DND-41 (cell line): ENCODE data around the gene LDLR.
"Not testable (repeated sequence)": the region's sequence is repeated elsewhere in the genome, so short reads cannot be mapped to it uniquely, and the experiment has no call there.

Experiments used
- ATAC-seq: fragments of 200-7000 bp; cut with Tn5 transposase; 3 replicates; pipeline ENCODE4 v1.9.1; 2021; ENCODE audit warnings: low read depth; ENCODE audit not compliant: insufficient read depth
- DNase-seq: peaks from one replicate; pipeline ENCODE4 v3.0.0-alpha.2; 2020
- H2AFZ ChIP-seq: 2 replicates; pipeline ENCODE4 v1.6.0; 2012; ENCODE audit warnings: low read depth, low read length
- H3K27ac ChIP-seq: 2 replicates; pipeline ENCODE4 v1.5.1; 2012; ENCODE audit warnings: low read length, inconsistent platforms
- H3K27me3 ChIP-seq: fragments of 200-600 bp; sonication (generic); 2 replicates; pipeline ENCODE4 v1.6.0; 2012; ENCODE audit warnings: low read length, mild to moderate bottlenecking, inconsistent platforms; ENCODE audit not compliant: insufficient read depth, poor library complexity
- H3K36me3 ChIP-seq: 2 replicates; pipeline ENCODE4 v1.5.1; 2012; ENCODE audit warnings: low read length, inconsistent platforms; ENCODE audit not compliant: insufficient read depth
- H3K4me1 ChIP-seq: 2 replicates; pipeline ENCODE4 v1.5.1; 2012; ENCODE audit warnings: mild to moderate bottlenecking, low read length; ENCODE audit not compliant: insufficient read depth
- H3K4me2 ChIP-seq: 2 replicates; pipeline ENCODE4 v1.6.0; 2012; ENCODE audit warnings: mild to moderate bottlenecking, moderate library complexity, low read length, inconsistent platforms; ENCODE audit not compliant: insufficient read depth
- H3K4me3 ChIP-seq, 2 experiments: fragments of 200-600 bp in 1 of 2; shearing (Covaris generic) in 1 of 2; 2 replicates each; pipeline ENCODE4 v1.5.1; 2012 to 2016; ENCODE audit warnings: inconsistent platforms in 2 of 2, low read length in 2 of 2, mild to moderate bottlenecking in 2 of 2, low read depth in 1 of 2, moderate library complexity in 1 of 2
- H3K79me2 ChIP-seq: 2 replicates; pipeline ENCODE4 v1.6.0; 2012; ENCODE audit warnings: low read length, inconsistent platforms; ENCODE audit not compliant: insufficient read depth
- H3K9ac ChIP-seq: 2 replicates; pipeline ENCODE4 v1.6.0; 2012; ENCODE audit warnings: low read depth, mild to moderate bottlenecking, inconsistent platforms, low read length, moderate library complexity
- H3K9me3 ChIP-seq: 2 replicates; pipeline ENCODE4 v1.5.1; 2012; ENCODE audit warnings: low read length, moderate library complexity, mild to moderate bottlenecking, inconsistent platforms; ENCODE audit not compliant: insufficient read depth, severe bottlenecking
- H4K20me1 ChIP-seq: 2 replicates; pipeline ENCODE4 v1.6.0; 2012; ENCODE audit warnings: low read length; ENCODE audit not compliant: insufficient read depth
- EZH2 ChIP-seq: IDR thresholded peaks from 3 replicates; pipeline ENCODE4 v1.6.1; 2012; ENCODE audit warnings: borderline replicate concordance, low read depth, mild to moderate bottlenecking, moderate library complexity, low read length, inconsistent platforms; ENCODE audit not compliant: severe bottlenecking
- TF ChIP-seq, protein P1 (sequence below): IDR thresholded peaks from 2 replicates; pipeline ENCODE4 v1.5.1; 2012; ENCODE audit warnings: borderline replicate concordance, low read length, moderate library complexity, mild to moderate bottlenecking; ENCODE audit not compliant: poor library complexity, severe bottlenecking; ENCODE audit errors: extremely low read depth

The LDLR gene

DNA sequence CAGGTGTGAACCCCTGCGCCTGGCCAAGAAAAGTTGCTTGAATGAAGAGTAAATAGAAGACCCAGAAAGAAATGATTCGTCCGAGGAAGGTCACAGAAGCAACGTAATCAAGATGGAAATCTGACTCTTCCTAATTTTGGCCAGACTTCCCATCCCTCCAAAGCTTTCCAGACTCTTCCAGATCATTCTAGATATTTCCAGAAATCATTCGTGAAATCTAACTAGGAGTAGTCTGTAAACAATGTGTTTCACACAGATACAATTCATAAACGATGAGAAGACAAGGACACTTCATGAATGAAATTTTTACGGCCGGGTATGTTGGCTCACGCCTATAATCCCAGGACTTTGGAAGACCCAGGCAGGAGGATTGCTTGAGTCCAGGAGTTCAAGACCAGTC, 9.3 kb upstream of the LDLR start:
- Histone ChIP-seq H3K4me1 (no peaks in the 10 kb centered on the region), H3K9ac (no peak overlapping the region), H3K4me3 (no peak overlapping the region), H2AFZ (no peak overlapping the region), H3K36me3 (no peaks in the 10 kb centered on the region), H3K27me3 (no peaks in the 10 kb centered on the region), H3K27ac (no peak overlapping the region), H4K20me1 (no peaks in the 10 kb centered on the region), H3K4me2 (no peak overlapping the region), H3K9me3 (no peaks in the 10 kb centered on the region), H3K79me2 (no peaks in the 10 kb centered on the region)
- DNase-seq (no peak), ATAC-seq (no peak)
- TF ChIP-seq, protein P1, sequence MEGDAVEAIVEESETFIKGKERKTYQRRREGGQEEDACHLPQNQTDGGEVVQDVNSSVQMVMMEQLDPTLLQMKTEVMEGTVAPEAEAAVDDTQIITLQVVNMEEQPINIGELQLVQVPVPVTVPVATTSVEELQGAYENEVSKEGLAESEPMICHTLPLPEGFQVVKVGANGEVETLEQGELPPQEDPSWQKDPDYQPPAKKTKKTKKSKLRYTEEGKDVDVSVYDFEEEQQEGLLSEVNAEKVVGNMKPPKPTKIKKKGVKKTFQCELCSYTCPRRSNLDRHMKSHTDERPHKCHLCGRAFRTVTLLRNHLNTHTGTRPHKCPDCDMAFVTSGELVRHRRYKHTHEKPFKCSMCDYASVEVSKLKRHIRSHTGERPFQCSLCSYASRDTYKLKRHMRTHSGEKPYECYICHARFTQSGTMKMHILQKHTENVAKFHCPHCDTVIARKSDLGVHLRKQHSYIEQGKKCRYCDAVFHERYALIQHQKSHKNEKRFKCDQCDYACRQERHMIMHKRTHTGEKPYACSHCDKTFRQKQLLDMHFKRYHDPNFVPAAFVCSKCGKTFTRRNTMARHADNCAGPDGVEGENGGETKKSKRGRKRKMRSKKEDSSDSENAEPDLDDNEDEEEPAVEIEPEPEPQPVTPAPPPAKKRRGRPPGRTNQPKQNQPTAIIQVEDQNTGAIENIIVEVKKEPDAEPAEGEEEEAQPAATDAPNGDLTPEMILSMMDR, result no peak
- no peak for TF ChIP-seq EZH2

DNA sequence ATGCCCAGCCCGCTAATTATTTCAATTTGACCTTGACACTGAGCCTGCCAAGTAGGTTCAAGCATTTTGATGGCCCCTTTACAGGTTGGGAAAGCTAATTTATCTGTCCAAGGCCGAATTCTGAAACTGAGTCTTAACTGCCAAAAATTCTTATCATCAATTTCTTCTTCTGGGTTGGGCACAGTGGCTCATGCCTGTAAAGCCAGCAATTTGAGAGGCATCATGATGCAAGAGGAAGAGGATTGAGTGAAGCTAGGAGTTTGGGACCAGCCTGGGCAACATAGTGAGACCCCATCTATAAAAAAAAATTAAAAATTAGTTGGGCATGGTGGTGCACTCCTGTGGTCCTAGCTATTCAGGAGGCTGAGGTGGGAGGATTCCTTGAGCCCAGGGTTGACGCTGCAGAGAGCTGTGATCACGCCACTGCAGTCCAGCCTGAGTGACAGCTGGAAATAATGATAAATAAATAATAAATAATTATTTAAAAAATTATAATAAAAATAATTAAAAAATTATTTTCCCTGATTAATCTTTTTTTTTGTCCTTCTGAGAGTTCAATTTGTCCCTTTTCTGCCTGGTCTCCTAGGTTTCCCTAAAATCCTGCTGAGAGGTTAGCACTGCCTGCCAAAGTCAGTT, 1.3 kb upstream of the LDLR start:
- Histone ChIP-seq H3K79me2 (peaks cover 40% of the 10 kb centered on the region), H3K4me3 (no peak overlapping the region; a peak in 1 of 4 replicates), H3K27me3 (no peaks in the 10 kb centered on the region), H3K9ac (peak overlapping the region; percentile 96), H3K4me1 (peaks cover 33% of the 10 kb centered on the region), H3K27ac (peak overlapping the region; percentile 83), H3K4me2 (peak overlapping the region; percentile 87), H4K20me1 (peaks cover 25% of the 10 kb centered on the region), H3K36me3 (peaks cover 27% of the 10 kb centered on the region), H3K9me3 (no peaks in the 10 kb centered on the region), H2AFZ (peak overlapping the region; percentile 77; the same call in 1 of the 2 replicates)
- ATAC-seq (no peak), DNase-seq (no peak)
- no peak for TF ChIP-seq EZH2
- TF ChIP-seq, protein P1, result no peak

DNA sequence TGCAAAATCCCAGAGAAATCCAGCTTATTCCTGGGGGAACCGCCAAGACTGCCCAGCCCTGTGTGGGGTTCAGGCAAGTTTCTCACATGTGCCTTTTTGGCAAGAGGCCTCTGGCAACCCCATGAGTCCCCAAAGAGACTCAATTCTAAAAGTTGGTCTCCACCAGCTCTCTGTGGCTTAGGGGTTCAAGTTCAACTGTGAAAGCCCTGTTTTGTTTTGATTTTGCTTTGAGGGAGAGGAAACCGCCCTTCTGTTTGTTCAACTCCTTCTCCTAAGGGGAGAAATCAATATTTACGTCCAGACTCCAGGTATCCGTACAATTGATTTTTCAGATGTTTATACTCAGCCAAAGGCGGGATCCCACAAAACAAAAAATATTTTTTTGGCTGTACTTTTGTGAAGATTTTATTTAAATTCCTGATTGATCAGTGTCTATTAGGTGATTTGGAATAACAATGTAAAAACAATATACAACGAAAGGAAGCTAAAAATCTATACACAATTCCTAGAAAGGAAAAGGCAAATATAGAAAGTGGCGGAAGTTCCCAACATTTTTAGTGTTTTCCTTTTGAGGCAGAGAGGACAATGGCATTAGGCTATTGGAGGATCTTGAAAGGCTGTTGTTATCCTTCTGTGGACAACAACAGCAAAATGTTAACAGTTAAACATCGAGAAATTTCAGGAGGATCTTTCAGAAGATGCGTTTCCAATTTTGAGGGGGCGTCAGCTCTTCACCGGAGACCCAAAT, 583 bp upstream of the LDLR start:
- Histone ChIP-seq H3K4me1 (peaks cover 40% of the 10 kb centered on the region), H3K36me3 (peaks cover 34% of the 10 kb centered on the region), H3K9me3 (no peaks in the 10 kb centered on the region), H3K27ac (peak overlapping the region; percentile 83), H4K20me1 (peaks cover 32% of the 10 kb centered on the region), H3K27me3 (no peaks in the 10 kb centered on the region), H3K4me3 (peak overlapping the region; percentile 82 to 93), H3K79me2 (peaks cover 47% of the 10 kb centered on the region), H3K4me2 (peak overlapping the region; percentile 87), H3K9ac (peak overlapping the region; percentile 96), H2AFZ (peak overlapping the region; percentile 77)
- no peak for ATAC-seq
- TF ChIP-seq EZH2, result no peak
- no peak for DNase-seq

DNA sequence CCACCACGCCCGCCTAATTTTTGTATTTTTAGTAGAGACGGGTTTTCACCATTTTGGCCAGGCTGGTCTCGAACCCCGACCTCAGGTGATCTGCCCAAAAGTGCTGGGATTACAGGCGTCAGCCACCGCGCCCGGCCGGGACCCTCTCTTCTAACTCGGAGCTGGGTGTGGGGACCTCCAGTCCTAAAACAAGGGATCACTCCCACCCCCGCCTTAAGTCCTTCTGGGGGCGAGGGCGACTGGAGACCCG, 676 bp downstream of the LDLR start:
- H3K36me3 ChIP-seq, result peaks cover 45% of the 10 kb centered on the region
- DNase-seq, H3K9me3 ChIP-seq, H3K27me3 ChIP-seq: not testable (repeated sequence)
- H4K20me1 ChIP-seq, result peaks cover 43% of the 10 kb centered on the region
- H3K4me2 ChIP-seq, result peak overlapping the region; percentile 87
- H3K79me2 ChIP-seq, result peaks cover 59% of the 10 kb centered on the region
- H3K27ac ChIP-seq, result peak overlapping the region; percentile 83
- H2AFZ ChIP-seq, result peak overlapping the region; percentile 47; the same call in 1 of the 2 replicates
- H3K9ac ChIP-seq, result peak overlapping the region; percentile 96
- peak overlapping the region; percentile 82 to 93 for H3K4me3 ChIP-seq
- peaks cover 49% of the 10 kb centered on the region for H3K4me1 ChIP-seq
- peak; percentile 39 for ATAC-seq
